Measurements from ENCODE around the gene SCIN. TPM values are rescaled to one million over a fixed set of nuclear protein-coding genes. Genes with fewer than 3 reads are reported as not detected.

SCIN gene
- total RNA-seq, 1 experiment from 2014 or later = not detected

DNA sequence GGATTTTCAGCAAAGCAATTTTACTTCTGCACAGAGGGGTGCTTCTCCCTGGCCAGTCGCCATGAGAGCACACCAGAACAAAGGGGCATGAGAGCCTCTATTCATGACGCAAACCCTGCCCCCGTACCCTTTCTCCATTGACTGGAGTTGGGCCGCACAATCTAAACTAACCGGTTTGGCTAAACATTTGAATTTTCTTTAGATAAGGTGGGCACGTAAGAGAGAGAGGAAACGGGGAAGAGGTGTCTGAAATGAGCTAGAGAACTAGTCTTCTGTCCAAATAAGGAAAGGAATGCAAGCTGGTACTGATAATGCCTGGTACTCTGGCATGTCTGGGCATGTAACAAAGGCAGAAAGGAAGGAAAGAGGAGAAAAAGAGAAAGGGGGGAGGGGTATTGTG is 13.2 kb upstream of the SCIN start:
- POLR2A ChIA-PET = interaction anchor here (0.5 to 2.2 kb wide), 5 partner anchors 8 to 682 kb away, joined by 3 to 9 read pairs (median 3); partner anchors contain the start of gene SCIN
- peak overlapping the region; percentile 83 for H3K27ac Mint-ChIP-seq (ENCODE audit: low read depth, unreplicated experiment)
- DNase-seq (ENCODE audit: unreplicated experiment) = peak; percentile 16
- H3K36me3 Mint-ChIP-seq (ENCODE audit: insufficient read depth, unreplicated experiment) = peaks cover 7% of the 10 kb centered on the region
- TF ChIP-seq, protein P1, sequence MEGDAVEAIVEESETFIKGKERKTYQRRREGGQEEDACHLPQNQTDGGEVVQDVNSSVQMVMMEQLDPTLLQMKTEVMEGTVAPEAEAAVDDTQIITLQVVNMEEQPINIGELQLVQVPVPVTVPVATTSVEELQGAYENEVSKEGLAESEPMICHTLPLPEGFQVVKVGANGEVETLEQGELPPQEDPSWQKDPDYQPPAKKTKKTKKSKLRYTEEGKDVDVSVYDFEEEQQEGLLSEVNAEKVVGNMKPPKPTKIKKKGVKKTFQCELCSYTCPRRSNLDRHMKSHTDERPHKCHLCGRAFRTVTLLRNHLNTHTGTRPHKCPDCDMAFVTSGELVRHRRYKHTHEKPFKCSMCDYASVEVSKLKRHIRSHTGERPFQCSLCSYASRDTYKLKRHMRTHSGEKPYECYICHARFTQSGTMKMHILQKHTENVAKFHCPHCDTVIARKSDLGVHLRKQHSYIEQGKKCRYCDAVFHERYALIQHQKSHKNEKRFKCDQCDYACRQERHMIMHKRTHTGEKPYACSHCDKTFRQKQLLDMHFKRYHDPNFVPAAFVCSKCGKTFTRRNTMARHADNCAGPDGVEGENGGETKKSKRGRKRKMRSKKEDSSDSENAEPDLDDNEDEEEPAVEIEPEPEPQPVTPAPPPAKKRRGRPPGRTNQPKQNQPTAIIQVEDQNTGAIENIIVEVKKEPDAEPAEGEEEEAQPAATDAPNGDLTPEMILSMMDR (IDR thresholded peaks at IDR 0.05; ENCODE audit: unreplicated experiment) = no peak
- H3K9me3 Mint-ChIP-seq (ENCODE audit: unreplicated experiment) = peaks cover 7% of the 10 kb centered on the region
- H3K4me1 Mint-ChIP-seq (ENCODE audit: insufficient read depth, unreplicated experiment) = peaks cover 11% of the 10 kb centered on the region
- CTCF ChIA-PET = interaction anchor here (0.7 to 1.6 kb wide), 4 partner anchors 12 to 99 kb away, joined by 3 to 5 read pairs (median 3); no protein-coding TSS in a partner anchor
- BruUV-seq (replicated peaks) = no TSS peak
- no peaks in the 10 kb centered on the region for H3K27me3 Mint-ChIP-seq (ENCODE audit: insufficient read depth, unreplicated experiment)
- no peak overlapping the region for H3K4me3 Mint-ChIP-seq (ENCODE audit: unreplicated experiment)
- intact Hi-C loops (cut with micrococcal nuclease) = no loop called here

DNA sequence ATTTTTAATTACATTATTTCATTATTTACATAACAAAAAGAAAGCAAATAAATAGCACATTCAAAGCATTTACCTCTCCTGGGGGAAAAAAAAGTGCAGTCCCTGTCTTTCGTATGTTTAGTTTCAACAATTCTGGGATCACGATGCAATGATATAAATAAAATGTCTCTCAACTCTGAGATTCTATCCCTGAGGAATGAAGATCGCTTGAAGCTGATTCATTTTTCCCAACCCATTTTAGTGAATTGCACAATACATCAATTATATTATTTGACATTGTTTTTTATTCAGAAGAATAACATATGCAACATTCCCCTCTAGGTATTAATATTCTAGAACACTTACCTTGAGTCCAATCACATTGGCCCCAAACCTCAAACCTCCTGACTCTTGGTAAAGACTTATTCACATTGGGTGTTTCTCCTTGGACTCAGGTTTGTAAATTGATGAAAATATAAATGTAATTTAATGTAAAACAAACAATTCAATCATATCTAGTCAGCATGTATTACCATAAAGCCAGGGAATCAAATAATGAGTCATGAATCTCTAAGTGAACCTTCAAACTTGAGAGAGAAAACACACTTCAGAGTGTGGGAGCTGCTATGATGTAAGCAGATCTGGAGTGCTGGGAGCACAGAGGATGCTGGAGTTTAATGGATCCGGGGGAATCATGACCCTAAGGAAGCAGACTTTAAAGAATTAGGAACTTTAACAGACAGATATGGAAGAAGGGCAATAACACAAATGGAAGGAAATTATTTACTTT is 5.3 kb upstream of the SCIN start:
- Mint-ChIP-seq H3K9me3 (ENCODE audit: unreplicated experiment) (no peaks in the 10 kb centered on the region), H3K27me3 (ENCODE audit: insufficient read depth, unreplicated experiment) (no peaks in the 10 kb centered on the region), H3K36me3 (ENCODE audit: insufficient read depth, unreplicated experiment) (no peaks in the 10 kb centered on the region), H3K27ac (ENCODE audit: low read depth, unreplicated experiment) (no peak overlapping the region), H3K4me3 (ENCODE audit: unreplicated experiment) (no peak overlapping the region), H3K4me1 (ENCODE audit: insufficient read depth, unreplicated experiment) (no peaks in the 10 kb centered on the region)
- CTCF ChIA-PET = no interaction called here
- BruUV-seq (replicated peaks) = no TSS peak
- POLR2A ChIA-PET = interaction anchor here (0.7 kb wide), 1 partner anchor 8 kb away, joined by 3 read pairs; no protein-coding TSS in a partner anchor
- intact Hi-C loops (cut with micrococcal nuclease) = no loop called here
- DNase-seq (ENCODE audit: unreplicated experiment) = peak; percentile 31
- TF ChIP-seq, protein P1 (IDR thresholded peaks at IDR 0.05; ENCODE audit: unreplicated experiment) = no peak

DNA sequence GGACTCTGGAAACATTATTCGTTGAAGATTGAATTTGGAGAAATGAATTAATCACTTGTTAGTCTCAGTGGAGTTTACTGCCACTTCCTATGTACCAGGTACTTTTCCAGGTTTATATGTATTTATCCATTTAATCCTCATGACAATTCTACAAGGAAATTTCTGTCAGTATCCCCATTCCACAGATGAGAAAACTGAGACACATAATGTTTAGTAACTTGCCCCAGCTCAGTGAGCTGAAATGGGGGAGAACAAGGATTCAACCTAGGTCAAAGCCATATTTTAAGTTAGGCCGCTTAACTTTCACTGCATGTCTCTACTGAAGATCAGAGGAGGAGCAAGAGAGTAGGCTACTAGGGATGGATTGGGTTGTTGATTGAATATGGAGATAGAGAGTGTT is 4.6 kb upstream of the SCIN start:
- DNase-seq (ENCODE audit: unreplicated experiment) = no peak
- POLR2A ChIA-PET = interaction anchor here (2.3 kb wide), 1 partner anchor 8 kb away, joined by 6 read pairs; no protein-coding TSS in a partner anchor
- Mint-ChIP-seq H3K4me3 (ENCODE audit: unreplicated experiment) (no peak overlapping the region), H3K4me1 (ENCODE audit: insufficient read depth, unreplicated experiment) (no peaks in the 10 kb centered on the region), H3K27me3 (ENCODE audit: insufficient read depth, unreplicated experiment) (no peaks in the 10 kb centered on the region), H3K9me3 (ENCODE audit: unreplicated experiment) (no peaks in the 10 kb centered on the region), H3K27ac (ENCODE audit: low read depth, unreplicated experiment) (no peak overlapping the region), H3K36me3 (ENCODE audit: insufficient read depth, unreplicated experiment) (no peaks in the 10 kb centered on the region)
- TF ChIP-seq, protein P1 (IDR thresholded peaks at IDR 0.05; ENCODE audit: unreplicated experiment) = no peak
- no TSS peak for BruUV-seq (replicated peaks)
- intact Hi-C loops (cut with micrococcal nuclease) = no loop called here
- CTCF ChIA-PET = no interaction called here

GRCh38 chr7:12567015-12567414 is 3.5 kb upstream of the SCIN start:
- TF ChIP-seq, protein P1 (IDR thresholded peaks at IDR 0.05; ENCODE audit: unreplicated experiment) = no peak
- no peak for DNase-seq (ENCODE audit: unreplicated experiment)
- BruUV-seq (replicated peaks) = no TSS peak
- Mint-ChIP-seq H3K4me1 (ENCODE audit: insufficient read depth, unreplicated experiment) (no peaks in the 10 kb centered on the region), H3K27ac (ENCODE audit: low read depth, unreplicated experiment) (no peak overlapping the region), H3K9me3 (ENCODE audit: unreplicated experiment) (no peaks in the 10 kb centered on the region), H3K4me3 (ENCODE audit: unreplicated experiment) (no peak overlapping the region), H3K27me3 (ENCODE audit: insufficient read depth, unreplicated experiment) (no peaks in the 10 kb centered on the region), H3K36me3 (ENCODE audit: insufficient read depth, unreplicated experiment) (no peaks in the 10 kb centered on the region)
- intact Hi-C loops (cut with micrococcal nuclease) = no loop called here
- POLR2A ChIA-PET = interaction anchor here (2.3 kb wide), 1 partner anchor 9 kb away, joined by 6 read pairs; no protein-coding TSS in a partner anchor
- CTCF ChIA-PET = interaction anchor here (0.7 to 1.7 kb wide), 4 partner anchors 25 to 59 kb away, joined by 3 to 6 read pairs (median 4); no protein-coding TSS in a partner anchor

Measured in MCF 10A (cell line).